Ascending aorta (tissue), 2 donors: Measurements from ENCODE around the gene TLX3. TPM values are rescaled to one million over a fixed set of nuclear protein-coding genes. Genes with fewer than 3 reads are reported as not detected.

Experiments used
- DNase-seq, 2 donors: peaks; one replicate each; pipeline ENCODE4 v3.0.0-alpha.2; 2019; ENCODE audit warnings: low spot score in 2 of 2
- H3K27ac ChIP-seq, 2 donors: fragments of 200-600 bp; sonication (generic); one replicate each; pipeline ENCODE4 v1.5.1; 2016 to 2017; ENCODE audit warnings: mild to moderate bottlenecking in 1 of 2
- H3K27me3 ChIP-seq: fragments of 200-600 bp; sonication (generic); one replicate; pipeline ENCODE4 v1.5.1; 2017
- H3K36me3 ChIP-seq, 2 donors: fragments of 200-600 bp; sonication (generic); one replicate each; pipeline ENCODE4 v1.5.1; 2016
- H3K4me1 ChIP-seq, 2 donors: fragments of 200-600 bp; sonication (generic); one replicate each; pipeline ENCODE4 v1.5.1; 2016 to 2017; ENCODE audit warnings: mild to moderate bottlenecking in 1 of 2
- H3K4me3 ChIP-seq, 2 donors: fragments of 200-600 bp; sonication (generic); one replicate each; pipeline ENCODE4 v1.5.1; 2016 to 2017; ENCODE audit warnings: mild to moderate bottlenecking in 1 of 2
- H3K9me3 ChIP-seq, 2 donors: fragments of 200-600 bp; sonication (generic); one replicate each; pipeline ENCODE4 v1.5.1; 2016
- intact Hi-C: fragments of 100-400 bp; cut with DNase I; formaldehyde crosslinking; loops from one replicate; pipeline ENCODE4 v1.15.1; 2023
- total RNA-seq: library from RNA; depleted of rRNA; stranded (reverse); fragments of >200 nt; gene quantifications from one replicate; pipeline ENCODE4 v1.1.0, GENCODE V29; 2016
- TF ChIP-seq, protein P1 (sequence below), 3 experiments: fragments of 200-600 bp in 2 of 3; fragments of 450-650 bp in 1 of 3; sonication (generic) in 2 of 3; IDR thresholded peaks; one replicate each; pipeline ENCODE4 v1.5.1; 2016 to 2019; ENCODE audit warnings: antibody characterized with exemption in 3 of 3, mild to moderate bottlenecking in 1 of 3, moderate library complexity in 1 of 3

TLX3 gene
- total RNA-seq, 1 donor from 2014 or later: not detected

- intact Hi-C loops: no loop called here
- H3K4me3 ChIP-seq: no peak overlapping the region
- no peaks in the 10 kb centered on the region for H3K4me1 ChIP-seq
- no peaks in the 10 kb centered on the region for H3K36me3 ChIP-seq
- H3K27me3 ChIP-seq: no peaks in the 10 kb centered on the region
- DNase-seq: no peak
- H3K9me3 ChIP-seq: no peaks in the 10 kb centered on the region
- TF ChIP-seq, protein P1, sequence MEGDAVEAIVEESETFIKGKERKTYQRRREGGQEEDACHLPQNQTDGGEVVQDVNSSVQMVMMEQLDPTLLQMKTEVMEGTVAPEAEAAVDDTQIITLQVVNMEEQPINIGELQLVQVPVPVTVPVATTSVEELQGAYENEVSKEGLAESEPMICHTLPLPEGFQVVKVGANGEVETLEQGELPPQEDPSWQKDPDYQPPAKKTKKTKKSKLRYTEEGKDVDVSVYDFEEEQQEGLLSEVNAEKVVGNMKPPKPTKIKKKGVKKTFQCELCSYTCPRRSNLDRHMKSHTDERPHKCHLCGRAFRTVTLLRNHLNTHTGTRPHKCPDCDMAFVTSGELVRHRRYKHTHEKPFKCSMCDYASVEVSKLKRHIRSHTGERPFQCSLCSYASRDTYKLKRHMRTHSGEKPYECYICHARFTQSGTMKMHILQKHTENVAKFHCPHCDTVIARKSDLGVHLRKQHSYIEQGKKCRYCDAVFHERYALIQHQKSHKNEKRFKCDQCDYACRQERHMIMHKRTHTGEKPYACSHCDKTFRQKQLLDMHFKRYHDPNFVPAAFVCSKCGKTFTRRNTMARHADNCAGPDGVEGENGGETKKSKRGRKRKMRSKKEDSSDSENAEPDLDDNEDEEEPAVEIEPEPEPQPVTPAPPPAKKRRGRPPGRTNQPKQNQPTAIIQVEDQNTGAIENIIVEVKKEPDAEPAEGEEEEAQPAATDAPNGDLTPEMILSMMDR (IDR thresholded peaks at IDR 0.05): no peak
- H3K27ac ChIP-seq: no peak overlapping the region
These were observed 33.1 kb upstream of the TLX3 start for GRCh38 chr5:171275841-171276544.

DNA sequence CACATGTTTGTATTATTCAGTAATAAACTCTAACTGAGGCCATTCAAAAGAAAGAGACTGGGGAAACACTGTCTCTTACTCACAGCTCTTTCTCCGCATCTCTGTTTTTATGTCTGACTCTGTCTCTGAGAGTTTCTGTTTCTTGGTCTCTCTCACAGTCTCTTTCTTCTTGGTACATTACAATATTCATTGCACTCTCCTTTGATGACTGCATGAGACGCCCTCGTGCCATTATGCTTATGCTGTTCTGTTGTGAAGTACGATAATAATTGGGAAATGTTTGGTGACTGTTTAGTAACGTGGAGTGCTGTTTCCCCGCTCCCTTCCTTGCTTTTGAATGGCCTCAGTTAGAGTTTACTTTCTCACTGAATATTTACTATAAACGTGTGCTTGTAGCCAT lies 25.3 kb upstream of the TLX3 start:
- DNase-seq: no peak
- no peaks in the 10 kb centered on the region for H3K36me3 ChIP-seq
- H3K4me1 ChIP-seq: no peaks in the 10 kb centered on the region
- TF ChIP-seq, protein P1 (IDR thresholded peaks at IDR 0.05): no peak
- intact Hi-C loops: no loop called here
- no peak overlapping the region for H3K4me3 ChIP-seq
- no peak overlapping the region for H3K27ac ChIP-seq
- no peaks in the 10 kb centered on the region for H3K27me3 ChIP-seq
- no peaks in the 10 kb centered on the region for H3K9me3 ChIP-seq

GRCh38 chr5:171285465-171285864 lies 23.6 kb upstream of the TLX3 start:
- H3K27ac ChIP-seq: no peak overlapping the region
- TF ChIP-seq, protein P1 (IDR thresholded peaks at IDR 0.05): no peak
- H3K27me3 ChIP-seq: no peaks in the 10 kb centered on the region
- intact Hi-C loops: no loop called here
- no peak for DNase-seq
- no peak overlapping the region for H3K4me3 ChIP-seq
- no peaks in the 10 kb centered on the region for H3K36me3 ChIP-seq
- H3K4me1 ChIP-seq: no peaks in the 10 kb centered on the region
- no peaks in the 10 kb centered on the region for H3K9me3 ChIP-seq

- no peak for DNase-seq
- no peaks in the 10 kb centered on the region for H3K36me3 ChIP-seq
- H3K4me1 ChIP-seq: no peaks in the 10 kb centered on the region
- no peaks in the 10 kb centered on the region for H3K9me3 ChIP-seq
- H3K27me3 ChIP-seq: no peaks in the 10 kb centered on the region
- intact Hi-C loops: no loop called here
- no peak overlapping the region for H3K27ac ChIP-seq
- TF ChIP-seq, protein P1 (IDR thresholded peaks at IDR 0.05): no peak
- H3K4me3 ChIP-seq: no peak overlapping the region
These were observed 21.0 kb upstream of the TLX3 start for GRCh38 chr5:171288066-171288465.

- DNase-seq: no peak
- Histone ChIP-seq H3K36me3 (no peaks in the 10 kb centered on the region), H3K9me3 (no peaks in the 10 kb centered on the region), H3K4me3 (no peak overlapping the region), H3K27me3 (no peaks in the 10 kb centered on the region), H3K4me1 (no peaks in the 10 kb centered on the region), H3K27ac (no peak overlapping the region)
- TF ChIP-seq, protein P1 (IDR thresholded peaks at IDR 0.05): no peak
- intact Hi-C loops: no loop called here
These were observed 17.7 kb upstream of the TLX3 start for GRCh38 chr5:171291371-171291770.

GRCh38 chr5:171295299-171295698 lies 13.7 kb upstream of the TLX3 start:
- Histone ChIP-seq H3K27ac (no peak overlapping the region), H3K4me3 (no peak overlapping the region), H3K36me3 (no peaks in the 10 kb centered on the region), H3K9me3 (no peaks in the 10 kb centered on the region), H3K27me3 (no peaks in the 10 kb centered on the region), H3K4me1 (no peaks in the 10 kb centered on the region)
- intact Hi-C loops: no loop called here
- TF ChIP-seq, protein P1 (IDR thresholded peaks at IDR 0.05): no peak
- no peak for DNase-seq
